ENCODE data around the gene SLC4A3. TPM values are rescaled to one million over a fixed set of nuclear protein-coding genes. Genes with fewer than 3 reads are reported as not detected.

The SLC4A3 gene
- total and polyA plus RNA-seq, 2 of the 8 experiments (the other 6 are each of a cell fraction or from before 2014, with no cell fraction given) = 4.8 to 7.4 TPM

GRCh38 chr2:219622472-219622871, 5.0 kb upstream of the SLC4A3 start:
- peaks cover 0 to 6% (median 5%) of the 10 kb centered on the region in 4 experiments; a peak in 4 of 7 replicates for H3K4me1 ChIP-seq (replicated peaks in 1 of 4; ENCODE audit: control insufficient read depth in 3 of 4, insufficient read depth in 4 of 4, low read length in 3 of 4)
- FAIRE-seq (no peak), DNase-seq (ENCODE audit: low read depth in 1 of 2, low spot score in 2 of 2) (no peak)
- no peak overlapping the region for H4K5ac ChIP-seq (ENCODE audit: insufficient read length, low read depth, low read length)
- H4K91ac ChIP-seq (replicated peaks; ENCODE audit: insufficient read length, low read length) = no peak overlapping the region
- H3K79me2 ChIP-seq (ENCODE audit: control insufficient read depth in 1 of 2, insufficient read depth in 2 of 2, low read length in 2 of 2) = no peaks in the 10 kb centered on the region
- H3K18ac ChIP-seq (ENCODE audit: extremely low read depth, low read length) = no peak overlapping the region
- no peak overlapping the region for H3K4me2 ChIP-seq (ENCODE audit: insufficient read depth in 1 of 2, low read depth in 2 of 2, low read length in 2 of 2)
- H3K36me3 ChIP-seq (ENCODE audit: control insufficient read depth in 2 of 4, insufficient read depth in 4 of 4, low read length in 3 of 4) = no peaks in the 10 kb centered on the region
- no peak overlapping the region for H3K23ac ChIP-seq (ENCODE audit: insufficient read length)
- H2AFZ ChIP-seq (ENCODE audit: low read length) = no peak overlapping the region
- no peak overlapping the region for H3K27ac ChIP-seq (ENCODE audit: low read depth, low read length)
- WGBS, 2 experiments (ENCODE audit: extremely low coverage in 1 of 2, insufficient coverage in 1 of 2, insufficient read length in 1 of 2, insufficient replicate concordance in 2 of 2, low coverage in 1 of 2, low lambda C conversion rate in 2 of 2, missing lambda C conversion rate in 1 of 2) = 94% methylated on average over 2 of the region's 2 CpGs; no CpG with 5 or more reads in 1 of the 2 experiments
- no peak overlapping the region for H3K4me3 ChIP-seq (ENCODE audit: extremely low read depth in 1 of 4, insufficient read depth in 2 of 4, low read depth in 3 of 4, low read length in 4 of 4)
- no peak overlapping the region for H3K56ac ChIP-seq (replicated peaks; ENCODE audit: insufficient read length, low read depth, low read length)
- no peak overlapping the region for H3K14ac ChIP-seq (ENCODE audit: insufficient read length)
- no peak overlapping the region for H3K4ac ChIP-seq (replicated peaks; ENCODE audit: insufficient read length, low read depth, low read length)
- H2BK15ac ChIP-seq (ENCODE audit: low read length) = no peak overlapping the region
- no peak overlapping the region for H2AK5ac ChIP-seq (ENCODE audit: low read depth, low read length)
- no peaks in the 10 kb centered on the region for H3K79me1 ChIP-seq (ENCODE audit: low read depth, low read length)
- H3K9ac ChIP-seq (replicated peaks in 1 of 4; ENCODE audit: extremely low read depth in 1 of 4, low read depth in 3 of 4, low read length in 3 of 4) = no peak overlapping the region
- no peak overlapping the region for H2BK20ac ChIP-seq (ENCODE audit: low read length)
- no peak for TF ChIP-seq GTF2F1 (IDR thresholded peaks at IDR 0.05; ENCODE audit: borderline replicate concordance, low read depth, low read length)
- H2BK120ac ChIP-seq (replicated peaks; ENCODE audit: low read depth, low read length) = no peak overlapping the region
- H2BK12ac ChIP-seq (ENCODE audit: low read depth, low read length) = no peak overlapping the region
- H2BK5ac ChIP-seq (ENCODE audit: low read depth, low read length) = no peak overlapping the region
- H3K23me2 ChIP-seq (ENCODE audit: low read depth, low read length) = peaks cover 3% of the 10 kb centered on the region; the same call in 1 of the 2 replicates
- CTCF ChIA-PET (ENCODE audit: partially characterized antibody) = interaction anchor here (1.0 to 18.7 kb wide), 4 partner anchors 13 to 147 kb away, joined by 3 to 356 read pairs (median 8); partner anchors contain the start of gene SLC4A3
- H3K27me3 ChIP-seq (replicated peaks in 1 of 4; ENCODE audit: control insufficient read depth in 3 of 4, extremely low read depth in 1 of 4, insufficient read depth in 3 of 4, low read length in 3 of 4) = peaks cover 0 to 8% (median 5%) of the 10 kb centered on the region in 4 experiments; a peak in 5 of 7 replicates
- H4K20me1 ChIP-seq (replicated peaks in 1 of 2; ENCODE audit: control insufficient read depth in 1 of 2, insufficient read depth in 2 of 2, low read length in 2 of 2) = no peaks in the 10 kb centered on the region
- POLR2A ChIA-PET (ENCODE audit: partially characterized antibody) = no interaction called here
- H3K9me3 ChIP-seq (ENCODE audit: insufficient read depth in 2 of 2, low read depth in 1 of 2, low read length in 1 of 2) = no peaks in the 10 kb centered on the region
- H4K8ac ChIP-seq (ENCODE audit: extremely low read depth, insufficient read depth, low read length) = no peak overlapping the region
